Gastrocnemius medialis (tissue), 4 donors: ENCODE results near the gene BUB1B. TPM values are rescaled to one million over a fixed set of nuclear protein-coding genes. Genes with fewer than 3 reads are reported as not detected.
"Not testable (repeated sequence)": the region's sequence is repeated elsewhere in the genome, so short reads cannot be mapped to it uniquely, and the experiment has no call there.

Experiments
- ATAC-seq, 2 donors: fragments of 150-250 bp; one replicate each; pipeline ENCODE4 v1.9.1; 2016
- DNase-seq, 2 donors: peaks; one replicate each; pipeline ENCODE4 v3.0.0-alpha.2; 2019
- H3K27ac ChIP-seq, 4 donors: fragments of 200-600 bp; sonication (generic); 1 replicate in 1 of 4; 2 replicates in 3 of 4; pipeline ENCODE4 v1.5.1; 2016 to 2018; ENCODE audit warnings: mild to moderate bottlenecking in 2 of 4, moderate library complexity in 1 of 4
- H3K27me3 ChIP-seq, 3 donors: fragments of 200-600 bp; sonication (generic) in 2 of 3; 1 replicate in 1 of 3; 2 replicates in 2 of 3; pipeline versions ENCODE4 v1.5.1 to v1.6.0; 2016 to 2019; ENCODE audit warnings: mild to moderate bottlenecking in 1 of 3, moderate library complexity in 1 of 3
- H3K36me3 ChIP-seq, 2 donors: fragments of 200-600 bp; sonication (generic) in 1 of 2; one replicate each; pipeline ENCODE4 v1.5.1; 2017 to 2018
- H3K4me1 ChIP-seq, 2 donors: fragments of 200-600 bp; sonication (generic) in 1 of 2; one replicate each; pipeline ENCODE4 v1.5.1; 2016 to 2017; ENCODE audit warnings: mild to moderate bottlenecking in 2 of 2
- H3K4me3 ChIP-seq, 4 donors: fragments of 200-600 bp; sonication (generic) in 3 of 4; 1 replicate in 1 of 4; 2 replicates in 3 of 4; pipeline ENCODE4 v1.5.1; 2016 to 2019; ENCODE audit warnings: mild to moderate bottlenecking in 2 of 4
- H3K9me3 ChIP-seq, 3 donors: fragments of 200-600 bp; sonication (generic) in 2 of 3; 1 replicate in 1 of 3; 2 replicates in 2 of 3; pipeline ENCODE4 v1.5.1; 2016 to 2019
- POLR2A ChIP-seq, 2 donors: fragments of 450-650 bp; IDR thresholded peaks; one replicate each; pipeline ENCODE4 v1.6.1; 2017; ENCODE audit warnings: antibody characterized with exemption in 2 of 2, mild to moderate bottlenecking in 2 of 2, moderate library complexity in 2 of 2
- in situ Hi-C, 4 donors: fragments of 200-750 bp; cut with MboI; loops; one replicate each; pipeline versions ENCODE4 v1.15.0 to v1.8.0; 2017; ENCODE audit warnings: low sequenced_read_pairs in 4 of 4
- intact Hi-C: fragments of 100-400 bp; cut with DNase I; formaldehyde crosslinking; loops from one replicate; pipeline ENCODE4 v1.15.1; 2023; ENCODE audit warnings: low total_unique reads
- total RNA-seq, 4 donors: library from RNA; depleted of rRNA; stranded (reverse); fragments of >200 nt; gene quantifications; one replicate each; pipeline versions ENCODE4 v1.1.0 to v1.2.3, GENCODE V29; 2016
- TF ChIP-seq, protein P1 (sequence below), 5 experiments: fragments of 450-650 bp in 3 of 5; fragments of 200-600 bp in 2 of 5; sonication (generic) in 2 of 5; IDR thresholded peaks in 4 of 5; conservative IDR thresholded peaks in 1 of 5; 1 replicate in 4 of 5; 2 replicates in 1 of 5; pipeline ENCODE4 v1.5.1; 2016 to 2019; ENCODE audit warnings: antibody characterized with exemption in 5 of 5, mild to moderate bottlenecking in 3 of 5, moderate library complexity in 3 of 5

Gene BUB1B
- total RNA-seq, 4 donors from 2014 or later, result 0.51 to 1.8 TPM; not detected in 2

DNA sequence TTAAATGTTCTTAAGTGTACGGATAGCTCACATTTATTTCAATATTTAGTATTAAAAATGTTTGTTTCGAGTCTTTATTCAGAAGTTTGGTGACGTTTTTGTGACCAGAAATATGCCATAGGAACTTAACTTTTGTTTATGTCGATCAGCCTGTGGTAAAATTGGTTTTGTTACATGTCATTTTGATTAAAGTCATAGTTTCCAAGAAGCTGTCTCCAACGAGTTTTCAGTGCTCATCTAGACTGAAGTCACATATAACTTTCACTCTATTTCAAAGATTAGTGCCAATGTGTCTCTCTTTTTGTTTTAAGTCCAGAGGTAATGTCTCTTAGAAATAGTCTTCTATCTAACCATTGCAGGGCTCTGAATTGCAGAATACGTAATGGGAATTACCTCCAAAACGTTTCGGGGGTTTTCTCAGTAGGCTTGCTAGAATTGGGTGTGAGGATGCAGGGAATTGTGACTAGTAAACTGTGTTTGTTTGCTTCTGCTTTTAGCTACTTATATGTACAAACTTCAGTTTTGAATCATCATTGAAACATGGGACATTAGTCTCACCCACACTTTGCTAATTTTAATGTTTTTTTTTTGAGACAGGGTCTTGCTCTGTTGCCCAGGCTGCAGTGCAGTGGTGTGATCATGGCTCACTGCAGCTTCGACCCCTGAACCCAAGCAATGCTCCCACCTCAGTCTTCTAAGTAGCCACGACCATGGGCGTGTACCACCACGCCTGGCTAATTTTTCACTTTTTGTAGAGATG is 3.0 kb downstream of the BUB1B start:
- DNase-seq, result no peak
- no peaks in the 10 kb centered on the region for H3K27me3 ChIP-seq
- no peak for TF ChIP-seq POLR2A (IDR thresholded peaks at IDR 0.05)
- TF ChIP-seq, protein P1, sequence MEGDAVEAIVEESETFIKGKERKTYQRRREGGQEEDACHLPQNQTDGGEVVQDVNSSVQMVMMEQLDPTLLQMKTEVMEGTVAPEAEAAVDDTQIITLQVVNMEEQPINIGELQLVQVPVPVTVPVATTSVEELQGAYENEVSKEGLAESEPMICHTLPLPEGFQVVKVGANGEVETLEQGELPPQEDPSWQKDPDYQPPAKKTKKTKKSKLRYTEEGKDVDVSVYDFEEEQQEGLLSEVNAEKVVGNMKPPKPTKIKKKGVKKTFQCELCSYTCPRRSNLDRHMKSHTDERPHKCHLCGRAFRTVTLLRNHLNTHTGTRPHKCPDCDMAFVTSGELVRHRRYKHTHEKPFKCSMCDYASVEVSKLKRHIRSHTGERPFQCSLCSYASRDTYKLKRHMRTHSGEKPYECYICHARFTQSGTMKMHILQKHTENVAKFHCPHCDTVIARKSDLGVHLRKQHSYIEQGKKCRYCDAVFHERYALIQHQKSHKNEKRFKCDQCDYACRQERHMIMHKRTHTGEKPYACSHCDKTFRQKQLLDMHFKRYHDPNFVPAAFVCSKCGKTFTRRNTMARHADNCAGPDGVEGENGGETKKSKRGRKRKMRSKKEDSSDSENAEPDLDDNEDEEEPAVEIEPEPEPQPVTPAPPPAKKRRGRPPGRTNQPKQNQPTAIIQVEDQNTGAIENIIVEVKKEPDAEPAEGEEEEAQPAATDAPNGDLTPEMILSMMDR (IDR thresholded peaks at IDR 0.05 in 4 of 5, conservative IDR thresholded peaks at IDR 0.05 in 1 of 5), result no peak
- intact Hi-C loops, result no loop called here
- no peaks in the 10 kb centered on the region for H3K36me3 ChIP-seq
- no peak overlapping the region for H3K4me3 ChIP-seq
- H3K4me1 ChIP-seq, result peaks cover 8 to 11% of the 10 kb centered on the region in 2 donors
- in situ Hi-C loops, result loop anchor here in 2 of 4 donors (10.0 kb wide), 1 partner anchor 119 kb away; no protein-coding TSS in a partner anchor
- no peak for ATAC-seq
- H3K9me3 ChIP-seq, result no peaks in the 10 kb centered on the region
- H3K27ac ChIP-seq, result no peak overlapping the region

DNA sequence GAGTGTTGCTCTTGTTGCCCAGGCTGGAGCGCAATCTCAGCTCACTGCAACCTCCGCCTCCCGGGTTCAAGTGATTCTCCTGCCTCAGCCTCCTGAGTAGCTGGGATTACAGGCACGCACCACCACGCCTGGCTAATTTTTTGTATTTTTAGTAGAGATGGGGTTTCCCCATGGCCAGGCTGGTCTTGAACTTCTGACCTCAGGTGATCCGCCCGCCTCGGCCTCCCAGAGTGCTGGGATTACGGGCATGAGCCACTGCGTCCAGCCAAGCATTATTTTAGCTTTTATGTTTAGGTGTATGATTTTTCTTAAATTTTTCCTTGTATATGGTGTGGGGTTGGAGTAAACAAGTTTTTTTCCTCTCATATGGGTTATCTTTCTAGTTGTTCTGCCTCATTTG is 6.5 kb downstream of the BUB1B start:
- ATAC-seq, H3K4me1 ChIP-seq, H3K27ac ChIP-seq, DNase-seq, H3K4me3 ChIP-seq, H3K36me3 ChIP-seq, intact Hi-C loops, H3K9me3 ChIP-seq, H3K27me3 ChIP-seq: not testable (repeated sequence)
- in situ Hi-C loops, result loop anchor here in 2 of 4 donors (10.0 kb wide), 1 partner anchor 123 kb away; no protein-coding TSS in a partner anchor

DNA sequence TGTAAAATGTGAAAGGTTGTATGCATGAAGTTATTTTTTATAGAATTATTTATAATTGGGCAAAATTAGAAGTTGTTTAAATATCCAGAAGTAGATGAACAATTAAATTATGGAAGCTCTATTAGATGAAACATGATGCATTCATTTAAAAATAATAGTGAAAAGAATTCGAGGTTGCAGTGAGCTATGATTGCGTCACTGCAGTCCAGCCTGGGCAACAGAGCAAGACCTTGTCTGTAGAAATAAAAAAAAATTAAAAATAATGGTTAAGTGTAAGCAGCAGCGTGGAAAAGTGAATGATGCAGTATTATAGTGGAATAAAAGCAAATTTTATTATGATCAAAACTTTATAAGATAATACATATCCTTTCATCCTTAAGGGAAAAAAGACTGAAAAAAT is 14.3 kb downstream of the BUB1B start:
- intact Hi-C loops, result no loop called here
- in situ Hi-C loops, result no loop called here
- DNase-seq (no peak), ATAC-seq (no peak)
- no peak for TF ChIP-seq POLR2A (IDR thresholded peaks at IDR 0.05)
- TF ChIP-seq, protein P1 (IDR thresholded peaks at IDR 0.05 in 4 of 5, conservative IDR thresholded peaks at IDR 0.05 in 1 of 5), result no peak
- Histone ChIP-seq H3K9me3 (no peaks in the 10 kb centered on the region), H3K27ac (no peak overlapping the region), H3K36me3 (no peaks in the 10 kb centered on the region), H3K4me1 (no peaks in the 10 kb centered on the region), H3K4me3 (no peak overlapping the region), H3K27me3 (no peaks in the 10 kb centered on the region)

DNA sequence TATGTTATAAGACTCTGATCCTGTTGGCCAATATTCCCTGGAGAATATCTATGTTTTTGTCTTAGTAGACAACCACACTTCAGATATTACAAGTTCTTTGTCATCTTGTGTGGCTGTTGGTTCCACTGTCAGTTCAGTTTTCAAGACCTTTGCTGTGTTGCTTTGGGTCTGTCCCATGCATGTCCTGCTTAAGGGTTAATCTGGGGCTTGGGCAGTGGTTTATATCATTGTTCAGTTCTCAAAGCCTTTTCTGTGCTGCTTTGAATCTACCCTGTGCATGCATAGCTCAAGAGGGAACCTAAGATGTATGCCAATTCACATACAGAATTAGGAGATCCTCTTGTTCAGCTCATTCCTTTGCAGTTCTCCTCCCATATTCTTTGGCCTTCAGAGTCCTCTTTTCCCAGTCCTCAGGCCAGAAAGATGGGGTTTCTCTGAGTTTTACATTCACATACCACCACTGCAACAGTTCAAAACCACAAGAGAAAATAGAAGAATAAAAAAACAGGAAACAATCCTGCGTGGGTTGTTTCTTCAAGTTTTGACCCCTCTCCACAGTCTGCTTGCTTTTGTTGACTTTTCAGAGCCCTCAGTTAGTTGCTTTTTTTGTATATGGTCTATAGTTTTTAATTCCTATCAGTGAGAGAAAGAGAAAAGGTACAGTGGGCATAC is 21.6 kb downstream of the BUB1B start:
- TF ChIP-seq POLR2A (IDR thresholded peaks at IDR 0.05), result no peak
- TF ChIP-seq, protein P1 (IDR thresholded peaks at IDR 0.05 in 4 of 5, conservative IDR thresholded peaks at IDR 0.05 in 1 of 5), result no peak
- intact Hi-C loops, result no loop called here
- in situ Hi-C loops, result no loop called here

More for the DNA sequence above, 21.6 kb downstream of the BUB1B start:
- Histone ChIP-seq H3K36me3 (no peaks in the 10 kb centered on the region), H3K4me1 (no peaks in the 10 kb centered on the region), H3K27ac (no peak overlapping the region), H3K9me3 (no peaks in the 10 kb centered on the region), H3K27me3 (no peaks in the 10 kb centered on the region), H3K4me3 (no peak overlapping the region)
- DNase-seq (no peak), ATAC-seq (no peak)
